ENCODE results near the gene SYCP2. TPM values are rescaled to one million over a fixed set of nuclear protein-coding genes. Genes with fewer than 3 reads are reported as not detected.

SYCP2 gene
- total RNA-seq, 1 donor from 2014 or later, result 0.69 TPM

DNA sequence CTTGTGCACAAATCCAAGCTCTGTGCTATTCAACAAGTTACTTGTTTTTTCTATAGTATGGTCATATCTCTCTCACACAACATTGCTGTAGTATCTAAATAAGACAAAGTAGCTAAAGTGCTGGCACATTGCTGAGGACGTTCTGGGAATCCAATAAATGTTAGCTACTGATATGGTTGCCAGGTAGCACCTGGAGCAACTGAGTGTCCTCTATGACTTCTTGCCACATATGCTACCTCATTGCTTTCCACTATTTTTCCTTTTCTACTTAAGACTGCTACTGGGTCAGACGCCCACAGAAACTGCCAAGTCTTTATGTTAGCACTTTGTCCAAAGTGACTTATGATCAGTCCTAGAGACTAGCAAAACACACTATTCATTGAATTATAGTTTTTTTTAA, 85.3 kb downstream of the SYCP2 start:
- H3K4me1 Mint-ChIP-seq (ENCODE audit: low read depth, unreplicated experiment), result no peaks in the 10 kb centered on the region
- TF ChIP-seq, protein P1, sequence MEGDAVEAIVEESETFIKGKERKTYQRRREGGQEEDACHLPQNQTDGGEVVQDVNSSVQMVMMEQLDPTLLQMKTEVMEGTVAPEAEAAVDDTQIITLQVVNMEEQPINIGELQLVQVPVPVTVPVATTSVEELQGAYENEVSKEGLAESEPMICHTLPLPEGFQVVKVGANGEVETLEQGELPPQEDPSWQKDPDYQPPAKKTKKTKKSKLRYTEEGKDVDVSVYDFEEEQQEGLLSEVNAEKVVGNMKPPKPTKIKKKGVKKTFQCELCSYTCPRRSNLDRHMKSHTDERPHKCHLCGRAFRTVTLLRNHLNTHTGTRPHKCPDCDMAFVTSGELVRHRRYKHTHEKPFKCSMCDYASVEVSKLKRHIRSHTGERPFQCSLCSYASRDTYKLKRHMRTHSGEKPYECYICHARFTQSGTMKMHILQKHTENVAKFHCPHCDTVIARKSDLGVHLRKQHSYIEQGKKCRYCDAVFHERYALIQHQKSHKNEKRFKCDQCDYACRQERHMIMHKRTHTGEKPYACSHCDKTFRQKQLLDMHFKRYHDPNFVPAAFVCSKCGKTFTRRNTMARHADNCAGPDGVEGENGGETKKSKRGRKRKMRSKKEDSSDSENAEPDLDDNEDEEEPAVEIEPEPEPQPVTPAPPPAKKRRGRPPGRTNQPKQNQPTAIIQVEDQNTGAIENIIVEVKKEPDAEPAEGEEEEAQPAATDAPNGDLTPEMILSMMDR (IDR thresholded peaks at IDR 0.05; ENCODE audit: partially characterized antibody, unreplicated experiment), result no peak
- H3K36me3 Mint-ChIP-seq (ENCODE audit: unreplicated experiment), result no peaks in the 10 kb centered on the region
- H3K27ac Mint-ChIP-seq (ENCODE audit: unreplicated experiment), result no peak overlapping the region
- H3K4me3 Mint-ChIP-seq (ENCODE audit: unreplicated experiment), result no peak overlapping the region
- no peaks in the 10 kb centered on the region for H3K9me3 Mint-ChIP-seq (ENCODE audit: unreplicated experiment)
- DNase-seq, result no peak
- H3K27me3 Mint-ChIP-seq (ENCODE audit: unreplicated experiment), result no peaks in the 10 kb centered on the region

DNA sequence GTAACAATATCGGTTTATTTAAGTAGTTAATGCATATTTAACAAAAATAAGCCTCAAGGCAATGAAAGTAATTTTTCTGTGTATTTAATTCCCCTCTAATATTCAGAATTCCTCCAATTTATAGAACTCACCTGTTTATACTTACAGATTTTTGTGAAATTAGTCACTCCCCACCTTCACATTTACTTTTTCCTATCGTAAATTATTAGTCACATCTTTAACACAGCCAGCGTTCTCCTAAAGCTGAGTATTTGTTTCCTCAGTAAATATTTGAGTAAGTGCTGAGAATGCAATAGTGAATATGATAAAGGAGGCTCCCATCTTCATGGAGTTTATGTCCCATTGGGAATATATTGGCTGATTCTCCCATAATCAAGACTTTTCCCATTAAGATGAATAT, 88.0 kb downstream of the SYCP2 start:
- H3K9me3 Mint-ChIP-seq (ENCODE audit: unreplicated experiment), result no peaks in the 10 kb centered on the region
- no peak for DNase-seq
- no peaks in the 10 kb centered on the region for H3K4me1 Mint-ChIP-seq (ENCODE audit: low read depth, unreplicated experiment)
- no peaks in the 10 kb centered on the region for H3K36me3 Mint-ChIP-seq (ENCODE audit: unreplicated experiment)
- H3K27ac Mint-ChIP-seq (ENCODE audit: unreplicated experiment), result no peak overlapping the region
- no peak overlapping the region for H3K4me3 Mint-ChIP-seq (ENCODE audit: unreplicated experiment)
- TF ChIP-seq, protein P1 (IDR thresholded peaks at IDR 0.05; ENCODE audit: partially characterized antibody, unreplicated experiment), result no peak
- peaks cover 2% of the 10 kb centered on the region for H3K27me3 Mint-ChIP-seq (ENCODE audit: unreplicated experiment)

- Mint-ChIP-seq H3K36me3 (ENCODE audit: unreplicated experiment) (no peaks in the 10 kb centered on the region), H3K9me3 (ENCODE audit: unreplicated experiment) (peaks cover 2% of the 10 kb centered on the region), H3K27ac (ENCODE audit: unreplicated experiment) (no peak overlapping the region), H3K4me3 (ENCODE audit: unreplicated experiment) (peak overlapping the region; percentile 26), H3K27me3 (ENCODE audit: unreplicated experiment) (peaks cover 2% of the 10 kb centered on the region), H3K4me1 (ENCODE audit: low read depth, unreplicated experiment) (peaks cover 34% of the 10 kb centered on the region)
- DNase-seq, result no peak
- TF ChIP-seq, protein P1 (IDR thresholded peaks at IDR 0.05; ENCODE audit: partially characterized antibody, unreplicated experiment), result no peak
Observed at GRCh38 chr20:59839400-59839799, 94.0 kb downstream of the SYCP2 start.

DNA sequence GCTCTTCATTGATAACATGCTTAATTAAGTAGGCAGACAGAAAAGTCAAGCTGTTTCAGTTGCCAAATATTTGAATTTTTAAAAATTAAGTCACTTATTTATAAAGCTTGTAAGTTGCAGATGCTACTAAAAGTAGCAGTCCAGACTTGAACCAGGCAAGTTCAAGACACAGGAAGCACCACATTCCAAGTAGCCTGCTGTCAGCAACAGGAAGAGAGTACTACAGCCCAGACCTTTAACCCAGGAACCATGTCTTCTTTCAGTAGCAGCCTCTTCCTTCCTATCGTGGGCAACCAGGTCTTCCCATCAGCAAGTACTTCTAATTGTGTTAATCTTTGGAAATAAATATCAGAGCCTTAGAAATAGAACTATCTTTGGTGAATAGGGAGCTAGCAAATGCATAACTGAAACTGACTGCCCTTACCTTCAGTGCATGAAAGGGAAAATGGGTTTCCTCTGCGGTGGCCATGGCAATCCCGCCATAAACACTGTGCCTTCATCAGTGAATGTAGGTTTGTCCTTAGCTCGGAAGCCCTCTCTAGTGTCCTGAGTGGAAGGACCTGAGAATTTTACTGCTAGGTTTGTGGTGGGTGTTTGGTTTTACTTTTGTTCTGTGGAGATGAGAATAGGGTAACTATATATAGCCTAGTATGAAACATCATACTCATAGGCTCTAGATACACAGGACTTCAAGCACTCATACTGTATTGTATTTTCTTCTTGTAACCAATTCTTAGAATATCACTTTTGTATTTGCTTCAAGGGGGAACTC, 95.6 kb downstream of the SYCP2 start:
- TF ChIP-seq, protein P1 (IDR thresholded peaks at IDR 0.05; ENCODE audit: partially characterized antibody, unreplicated experiment), result no peak
- H3K9me3 Mint-ChIP-seq (ENCODE audit: unreplicated experiment), result peaks cover 2% of the 10 kb centered on the region
- H3K36me3 Mint-ChIP-seq (ENCODE audit: unreplicated experiment), result no peaks in the 10 kb centered on the region
- no peak overlapping the region for H3K27ac Mint-ChIP-seq (ENCODE audit: unreplicated experiment)
- no peak overlapping the region for H3K4me3 Mint-ChIP-seq (ENCODE audit: unreplicated experiment)
- no peak for DNase-seq
- H3K27me3 Mint-ChIP-seq (ENCODE audit: unreplicated experiment), result peaks cover 1% of the 10 kb centered on the region
- peaks cover 35% of the 10 kb centered on the region for H3K4me1 Mint-ChIP-seq (ENCODE audit: low read depth, unreplicated experiment)

DNA sequence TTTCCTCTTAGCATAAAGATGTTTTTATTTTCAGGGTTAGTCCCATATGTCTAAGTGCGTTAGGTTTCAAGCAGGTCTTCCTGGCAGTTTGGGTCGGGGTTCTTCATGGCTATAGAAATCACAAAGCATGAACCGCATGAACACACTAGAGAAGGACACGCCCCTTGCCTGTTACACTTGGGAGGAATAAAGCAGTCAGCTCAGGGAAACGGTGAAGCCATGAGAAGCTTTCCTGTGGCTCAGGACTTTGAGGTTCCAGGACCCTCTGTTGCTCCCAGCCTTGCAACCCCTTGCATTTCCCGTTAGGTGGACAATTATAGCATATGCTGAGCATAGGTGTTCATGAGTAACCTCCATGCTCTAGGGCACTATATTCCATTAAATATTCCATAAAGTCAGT, 96.7 kb downstream of the SYCP2 start:
- no peak for DNase-seq
- Mint-ChIP-seq H3K4me3 (ENCODE audit: unreplicated experiment) (peak overlapping the region; percentile 23), H3K27me3 (ENCODE audit: unreplicated experiment) (no peaks in the 10 kb centered on the region)

More for the DNA sequence above, 96.7 kb downstream of the SYCP2 start:
- Mint-ChIP-seq H3K9me3 (ENCODE audit: unreplicated experiment) (peaks cover 2% of the 10 kb centered on the region), H3K4me1 (ENCODE audit: low read depth, unreplicated experiment) (peaks cover 37% of the 10 kb centered on the region), H3K36me3 (ENCODE audit: unreplicated experiment) (no peaks in the 10 kb centered on the region), H3K27ac (ENCODE audit: unreplicated experiment) (no peak overlapping the region)
- TF ChIP-seq, protein P1 (IDR thresholded peaks at IDR 0.05; ENCODE audit: partially characterized antibody, unreplicated experiment), result no peak
